NB4 (cell line): Measurements from ENCODE around the gene CDH23.

Experiments
- DNase-seq: peaks from one replicate; pipeline ENCODE4 v3.0.0; 2010; ENCODE audit warnings: low read depth
- H3K4me3 ChIP-seq: one replicate; pipeline ENCODE4 v1.5.1; 2011; ENCODE audit warnings: mild to moderate bottlenecking, low read depth, low read length, moderate library complexity
- CTCF ChIP-seq: IDR thresholded peaks from one replicate; pipeline ENCODE4 v1.5.1; 2012; ENCODE audit warnings: low read depth, low read length
- MYC ChIP-seq: IDR thresholded peaks from 2 replicates; pipeline ENCODE4 v1.6.1; 2011; ENCODE audit warnings: low read depth, low read length
- POLR2A ChIP-seq: IDR thresholded peaks from 2 replicates; pipeline ENCODE4 v1.6.1; 2011; ENCODE audit warnings: mild to moderate bottlenecking; ENCODE audit not compliant: insufficient read length; ENCODE audit errors: extremely low read depth
- TF ChIP-seq, protein P1 (sequence below): IDR thresholded peaks from 2 replicates; pipeline ENCODE4 v1.6.1; 2011; ENCODE audit warnings: low read depth, low read length

CDH23 gene

GRCh38 chr10:71493741-71494140 lies 97.0 kb downstream of the CDH23 start:
- TF ChIP-seq, protein P1, sequence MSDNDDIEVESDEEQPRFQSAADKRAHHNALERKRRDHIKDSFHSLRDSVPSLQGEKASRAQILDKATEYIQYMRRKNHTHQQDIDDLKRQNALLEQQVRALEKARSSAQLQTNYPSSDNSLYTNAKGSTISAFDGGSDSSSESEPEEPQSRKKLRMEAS, result no peak
- TF ChIP-seq POLR2A (no peak), MYC (no peak), CTCF (no peak)
- DNase-seq, result no peak
- H3K4me3 ChIP-seq, result no peak overlapping the region

DNA sequence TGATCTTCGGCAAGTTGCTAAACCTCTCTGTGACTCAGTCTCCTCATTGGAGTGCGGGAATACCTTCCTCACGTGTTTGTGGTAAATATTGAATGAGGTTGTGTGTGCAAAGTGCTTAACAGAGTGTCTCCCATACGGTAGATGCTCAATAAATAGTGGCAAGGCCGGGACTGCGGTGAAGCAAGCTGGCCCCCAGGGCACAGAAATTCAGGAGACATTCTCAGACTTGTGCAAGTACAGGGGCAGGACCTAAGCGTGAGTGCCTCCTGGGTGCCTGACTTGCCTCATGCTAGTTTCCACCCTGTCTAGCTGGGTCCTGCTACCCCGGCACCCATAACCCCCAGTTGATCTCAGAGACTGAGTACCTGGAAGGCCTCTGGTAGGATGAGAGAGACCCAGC lies 97.8 kb downstream of the CDH23 start:
- no peak for TF ChIP-seq CTCF
- TF ChIP-seq MYC, result no peak
- TF ChIP-seq, protein P1, result no peak
- TF ChIP-seq POLR2A, result no peak

GRCh38 chr10:71494980-71495381 lies 98.3 kb downstream of the CDH23 start:
- H3K4me3 ChIP-seq, result no peak overlapping the region
- DNase-seq, result peak; percentile 42

More for the DNA sequence above, 97.8 kb downstream of the CDH23 start:
- DNase-seq, result no peak
- H3K4me3 ChIP-seq, result no peak overlapping the region

DNA sequence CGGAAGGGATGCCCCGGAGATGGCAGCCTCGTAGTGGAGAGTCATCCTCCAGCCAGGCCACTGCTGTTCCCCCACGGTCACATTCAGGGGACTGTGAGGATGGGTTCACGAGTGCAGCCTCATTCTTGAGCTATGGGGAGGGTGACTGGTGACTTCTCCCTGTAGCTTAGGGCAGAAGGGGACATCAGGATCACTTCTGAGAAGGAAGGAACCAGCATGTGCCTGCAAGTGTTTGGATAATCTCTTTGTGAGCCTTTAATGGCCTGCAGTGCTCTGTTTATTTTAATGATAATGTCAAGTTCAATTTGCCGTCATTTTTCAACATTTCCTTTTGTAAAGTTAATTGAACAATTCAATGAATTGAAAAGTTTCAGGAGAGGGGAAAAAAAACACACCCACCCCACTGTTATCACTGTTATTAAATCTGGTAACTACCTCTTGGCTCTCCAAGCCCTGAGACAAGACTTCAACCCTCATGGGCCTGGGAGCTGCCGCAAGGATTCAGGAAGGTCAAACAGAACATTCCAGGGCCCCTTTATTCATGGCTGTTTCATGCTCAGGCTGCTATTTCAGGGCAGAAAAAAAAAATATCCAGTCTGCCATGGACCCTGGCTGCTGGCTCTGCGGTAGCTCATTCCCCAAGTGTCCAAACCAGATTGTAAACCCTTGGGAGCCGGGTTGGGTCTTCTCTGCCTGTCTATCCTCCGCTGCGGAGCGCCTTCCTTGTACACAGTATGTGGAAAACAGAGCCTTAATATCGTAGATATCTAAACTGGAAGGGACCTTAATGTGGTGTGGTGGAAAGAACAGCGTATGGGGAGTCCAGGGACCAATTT lies 100.4 kb downstream of the CDH23 start:
- DNase-seq, result no peak
- TF ChIP-seq MYC, result no peak
- no peak for TF ChIP-seq POLR2A
- TF ChIP-seq CTCF, result no peak
- TF ChIP-seq, protein P1, result no peak
- no peak overlapping the region for H3K4me3 ChIP-seq

More at GRCh38 chr10:71494980-71495381, 98.3 kb downstream of the CDH23 start:
- TF ChIP-seq CTCF (no peak), MYC (no peak), POLR2A (no peak)
- TF ChIP-seq, protein P1, result no peak

DNA sequence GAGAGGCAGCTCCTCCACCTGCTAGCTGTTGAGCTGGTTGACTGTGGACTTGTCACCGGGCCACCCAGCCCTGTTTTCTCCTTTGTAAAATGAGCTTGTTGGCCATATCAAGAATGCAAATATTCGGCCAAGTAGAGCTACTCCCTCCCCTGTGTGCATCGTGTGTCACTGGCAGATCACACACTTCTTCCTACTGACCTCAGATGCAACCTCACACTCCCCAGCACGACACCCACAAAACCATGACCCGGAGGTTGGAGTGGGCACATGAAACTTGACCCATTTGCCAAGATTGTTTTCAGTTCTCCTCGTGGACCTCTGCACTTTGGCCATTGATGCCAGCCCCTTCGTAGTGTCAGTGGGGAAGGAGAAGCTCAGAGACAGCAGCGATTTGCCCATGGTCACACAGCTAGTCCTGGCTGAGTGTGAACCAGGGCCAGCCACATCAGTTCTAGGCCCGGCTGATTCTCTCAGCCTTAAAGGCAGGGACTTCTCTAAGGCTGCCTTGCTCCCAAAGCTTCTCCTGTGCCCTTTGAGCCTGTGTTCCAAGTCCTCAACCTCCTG lies 101.1 kb downstream of the CDH23 start:
- no peak overlapping the region for H3K4me3 ChIP-seq
- DNase-seq, result no peak
- TF ChIP-seq POLR2A (no peak), CTCF (no peak), MYC (no peak)
- TF ChIP-seq, protein P1, result no peak
